ENCODE data around the gene MCM3.

- TF ChIP-seq FOXP2 (optimal IDR thresholded peaks at IDR 0.05; ENCODE audit: borderline replicate concordance, extremely low read depth, extremely low read length, insufficient read depth) (no peak), POLR2AphosphoS5 (IDR thresholded peaks at IDR 0.05; ENCODE audit: low read depth, low read length) (no peak), REST (IDR thresholded peaks at IDR 0.05; ENCODE audit: insufficient read depth in 1 of 2, low read depth in 2 of 2, low read length in 2 of 2) (no peak), SIN3A (IDR thresholded peaks at IDR 0.05; ENCODE audit: borderline replicate concordance, insufficient read depth, low read length) (no peak), TAF1 (IDR thresholded peaks at IDR 0.05; ENCODE audit: borderline replicate concordance, insufficient read depth, low read length) (no peak)
Observed at GRCh38 chr6:52324189-52324588, 39.6 kb upstream of the MCM3 start.

Measured in PFSK-1 (cell line).